GM12801 (cell line): ENCODE data around the gene OR51V1.

Experiments
- TF ChIP-seq, protein P1 (sequence below): IDR thresholded peaks from one replicate; pipeline ENCODE4 v1.5.1; 2011; ENCODE audit warnings: control low read depth; ENCODE audit not compliant: insufficient read length; ENCODE audit errors: extremely low read depth

The OR51V1 gene

DNA sequence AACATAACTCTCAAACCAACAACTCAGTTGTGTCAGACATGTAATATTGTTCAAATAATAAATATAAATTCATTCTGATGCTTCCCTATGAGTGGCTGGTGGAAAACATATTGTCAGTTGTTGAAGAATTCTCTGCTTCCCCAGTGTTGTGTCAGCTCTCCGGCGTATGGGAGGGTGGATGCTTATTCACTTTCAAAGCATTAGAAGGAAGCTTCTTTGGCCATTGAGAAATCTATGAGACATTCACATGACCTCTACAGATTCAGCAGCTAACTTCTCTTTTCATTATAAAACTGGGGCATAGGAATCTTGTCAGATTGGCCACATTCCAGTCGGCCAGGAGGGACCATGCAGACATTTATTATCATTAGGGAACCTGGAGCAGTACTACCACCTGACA lies 2.9 kb downstream of the OR51V1 start:
- TF ChIP-seq, protein P1, sequence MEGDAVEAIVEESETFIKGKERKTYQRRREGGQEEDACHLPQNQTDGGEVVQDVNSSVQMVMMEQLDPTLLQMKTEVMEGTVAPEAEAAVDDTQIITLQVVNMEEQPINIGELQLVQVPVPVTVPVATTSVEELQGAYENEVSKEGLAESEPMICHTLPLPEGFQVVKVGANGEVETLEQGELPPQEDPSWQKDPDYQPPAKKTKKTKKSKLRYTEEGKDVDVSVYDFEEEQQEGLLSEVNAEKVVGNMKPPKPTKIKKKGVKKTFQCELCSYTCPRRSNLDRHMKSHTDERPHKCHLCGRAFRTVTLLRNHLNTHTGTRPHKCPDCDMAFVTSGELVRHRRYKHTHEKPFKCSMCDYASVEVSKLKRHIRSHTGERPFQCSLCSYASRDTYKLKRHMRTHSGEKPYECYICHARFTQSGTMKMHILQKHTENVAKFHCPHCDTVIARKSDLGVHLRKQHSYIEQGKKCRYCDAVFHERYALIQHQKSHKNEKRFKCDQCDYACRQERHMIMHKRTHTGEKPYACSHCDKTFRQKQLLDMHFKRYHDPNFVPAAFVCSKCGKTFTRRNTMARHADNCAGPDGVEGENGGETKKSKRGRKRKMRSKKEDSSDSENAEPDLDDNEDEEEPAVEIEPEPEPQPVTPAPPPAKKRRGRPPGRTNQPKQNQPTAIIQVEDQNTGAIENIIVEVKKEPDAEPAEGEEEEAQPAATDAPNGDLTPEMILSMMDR = no peak

DNA sequence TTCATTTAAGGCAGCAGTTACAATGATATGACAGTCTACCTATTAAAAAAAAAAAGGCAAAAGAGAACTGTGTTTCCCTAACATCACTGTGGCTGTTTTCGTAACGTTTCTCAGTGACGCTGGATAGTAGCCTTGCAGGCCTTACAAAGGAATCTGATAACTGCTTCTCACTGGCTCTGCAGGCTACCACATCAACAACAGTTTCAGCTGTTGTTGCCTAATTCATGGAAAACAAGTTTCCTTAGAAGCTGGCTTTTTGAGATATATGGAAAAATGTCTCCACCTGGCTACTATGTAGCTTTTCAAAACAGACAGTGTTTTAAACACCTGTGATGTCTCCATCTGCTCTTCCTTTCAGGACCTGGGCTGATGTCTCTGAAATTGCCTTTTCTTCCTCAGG lies 3.8 kb downstream of the OR51V1 start:
- TF ChIP-seq, protein P1 = no peak

DNA sequence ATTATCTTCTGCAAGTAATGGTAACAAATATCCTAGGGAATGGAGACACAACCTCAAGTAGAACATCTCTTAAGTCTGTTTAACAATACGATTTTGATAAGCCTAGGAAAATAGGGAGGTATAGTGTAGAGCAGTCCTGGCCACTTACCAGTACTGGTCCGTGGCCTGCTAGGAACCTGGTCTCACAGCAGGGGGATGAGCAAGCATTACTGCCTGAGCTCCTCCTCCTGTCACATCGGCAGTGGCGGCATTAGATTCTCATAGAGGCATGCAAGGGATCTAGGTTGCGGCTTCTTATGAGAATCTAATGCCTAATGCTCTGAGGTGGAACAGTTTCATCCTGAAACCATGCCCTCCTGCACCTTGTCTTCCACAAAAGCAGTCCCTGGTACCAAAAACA lies 4.4 kb downstream of the OR51V1 start:
- TF ChIP-seq, protein P1 = no peak

DNA sequence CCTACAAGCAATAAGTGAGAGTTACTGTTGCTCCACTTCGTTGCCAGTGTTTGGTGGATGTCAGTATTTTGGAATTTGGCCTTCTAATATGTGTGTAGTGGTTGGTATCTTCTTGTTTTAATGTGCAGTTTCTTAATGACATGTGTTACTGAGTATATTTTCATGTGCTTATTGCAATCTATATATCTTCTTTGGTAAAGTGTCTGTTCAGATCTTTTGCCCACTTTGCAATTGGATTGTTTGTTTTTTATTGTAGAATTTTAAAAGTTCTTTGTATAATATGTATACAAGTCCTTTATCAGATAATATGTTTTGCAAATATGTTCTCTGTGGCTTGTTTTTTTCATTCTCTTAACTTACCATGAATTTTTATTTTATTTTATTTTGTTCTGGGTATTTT lies 7.7 kb downstream of the OR51V1 start:
- TF ChIP-seq, protein P1 = no peak

DNA sequence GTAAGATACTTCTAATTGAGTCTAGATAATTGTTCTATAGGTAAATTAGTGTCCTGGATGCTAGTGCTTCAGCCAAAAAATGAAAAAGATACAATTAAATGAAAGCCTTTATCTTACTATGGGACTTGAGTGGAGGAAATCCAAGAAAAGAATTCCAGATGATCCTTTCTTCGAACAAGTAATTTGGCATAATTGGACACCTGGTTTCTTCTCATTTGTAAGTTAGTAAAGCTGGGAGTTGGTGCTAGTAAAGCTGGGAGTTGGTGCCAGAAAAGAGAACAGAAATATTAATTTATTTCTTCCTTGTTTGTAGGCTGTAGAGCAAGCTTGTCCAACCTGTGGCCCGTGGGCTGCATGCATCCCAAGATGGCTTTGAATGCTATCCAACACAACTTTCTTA lies 12.3 kb downstream of the OR51V1 start:
- TF ChIP-seq, protein P1 = no peak

DNA sequence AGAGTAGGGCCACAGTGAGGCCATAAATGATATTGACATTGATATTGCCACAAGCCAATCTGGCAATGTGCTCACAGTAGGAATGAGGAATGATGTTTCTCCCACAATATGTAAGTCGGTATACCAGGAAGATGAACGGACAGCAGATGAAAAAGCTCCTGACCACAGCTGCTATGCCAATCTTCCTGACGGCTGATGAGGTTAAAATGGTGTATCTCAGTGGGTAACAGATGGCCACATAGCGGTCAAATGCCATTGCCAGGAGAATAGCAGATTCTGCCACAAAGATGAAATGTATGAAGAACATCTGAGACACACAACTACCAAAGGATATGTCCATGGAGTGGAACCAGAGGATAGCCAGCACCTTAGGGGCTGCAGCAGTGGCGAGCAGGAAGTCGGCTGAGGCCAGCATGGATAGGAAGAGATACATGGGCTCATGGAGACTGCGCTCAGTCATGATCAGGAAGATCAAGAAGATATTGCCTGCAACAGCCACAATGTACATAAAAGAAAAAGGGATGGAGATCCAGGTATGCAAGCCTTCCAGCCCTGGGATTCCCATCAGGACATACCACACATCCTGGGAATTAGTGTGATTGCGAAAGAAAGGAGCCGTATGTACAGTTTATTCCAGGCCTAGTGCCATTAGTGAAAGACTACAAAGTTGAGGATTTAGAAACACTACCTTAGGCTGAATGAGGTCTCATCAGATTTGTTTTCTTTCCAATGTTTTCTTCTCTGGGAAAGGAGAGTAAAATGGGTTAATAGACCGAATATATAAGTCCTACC lies 22.2 kb downstream of the OR51V1 start:
- TF ChIP-seq, protein P1 = no peak

DNA sequence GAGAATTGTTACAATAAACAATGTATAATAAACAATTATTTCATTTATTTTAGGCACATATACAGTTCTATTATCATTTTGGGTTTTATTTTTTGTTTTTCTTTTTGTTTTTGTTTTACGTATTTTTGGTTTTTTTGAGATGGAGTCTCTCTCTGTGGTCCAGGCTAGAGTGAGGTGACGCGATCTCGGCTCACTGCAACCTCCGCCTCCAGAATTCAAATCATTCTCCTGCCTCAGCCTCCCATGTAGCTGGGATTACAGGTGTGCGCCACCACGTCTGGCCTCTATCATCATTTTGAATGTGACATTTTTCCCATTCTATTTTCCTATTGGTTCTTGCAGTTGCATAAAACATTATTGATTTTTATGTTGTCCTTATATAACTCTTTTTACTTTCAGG lies 25.5 kb downstream of the OR51V1 start:
- TF ChIP-seq, protein P1 = no peak
